Epithelial cell of prostate (primary cell): ENCODE measurements around the gene VPS29.

ENCODE experiments used
- DNase-seq: peaks from one replicate; pipeline ENCODE4 v3.0.0-alpha.2; 2011; ENCODE audit warnings: low read depth, low spot score
- H3K27ac ChIP-seq: fragments of 450-650 bp; 2 replicates; pipeline ENCODE4 v1.5.1; 2017; ENCODE audit warnings: mild to moderate bottlenecking

Gene VPS29

DNA sequence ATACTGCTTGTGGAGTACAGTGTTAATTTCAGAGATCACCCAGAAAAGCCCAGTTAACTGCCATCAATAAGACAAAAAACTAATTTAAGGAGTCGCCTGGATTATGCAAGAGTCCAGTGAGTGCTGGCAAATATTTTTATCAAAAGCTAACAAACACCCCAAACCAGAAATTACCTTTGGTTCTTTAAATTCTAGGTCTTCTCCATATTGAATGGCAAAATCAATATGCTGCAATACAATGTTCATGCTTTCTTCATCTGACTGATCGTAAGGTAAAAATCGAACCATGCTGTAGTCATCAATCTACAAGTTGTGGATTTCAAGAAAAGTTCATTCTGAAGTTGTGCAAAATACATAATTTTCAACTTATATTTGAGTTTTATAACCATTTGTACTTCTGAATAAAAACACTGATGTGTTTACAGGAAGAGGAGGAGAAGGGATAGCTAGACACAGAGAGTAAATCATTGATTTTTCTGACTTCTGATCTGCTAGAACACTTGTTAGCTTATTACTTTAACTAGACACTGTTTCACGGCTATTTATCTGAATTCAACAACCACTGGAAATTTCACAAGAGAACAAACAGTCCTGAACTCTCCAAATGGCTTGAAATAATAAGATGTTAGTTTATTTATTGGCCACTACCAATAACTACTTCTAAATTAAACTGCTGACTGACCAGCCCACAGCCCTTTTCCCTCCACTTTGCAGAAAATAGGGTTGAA is 48.2 kb downstream of the VPS29 start:
- H3K27ac ChIP-seq = no peak overlapping the region
- DNase-seq = no peak

DNA sequence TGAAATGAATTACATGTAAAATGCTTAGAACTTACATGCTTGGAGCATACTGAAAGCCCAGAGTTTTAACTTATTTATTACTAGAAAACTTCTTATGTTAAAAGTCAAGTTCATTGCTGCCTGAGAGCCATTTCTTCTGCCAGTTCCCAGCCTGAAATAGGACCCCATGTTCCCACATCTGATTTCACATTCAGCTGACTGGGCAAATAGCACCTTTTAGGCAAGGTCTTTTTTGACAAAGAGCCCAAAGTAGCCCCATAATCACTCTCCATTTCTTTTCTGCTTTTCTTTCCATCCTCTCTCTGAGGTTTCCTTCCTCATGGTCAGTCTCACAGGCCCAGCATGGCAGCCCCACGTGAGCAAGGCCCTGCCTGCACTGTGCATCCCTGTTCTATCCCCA is 50.6 kb downstream of the VPS29 start:
- no peak for DNase-seq

DNA sequence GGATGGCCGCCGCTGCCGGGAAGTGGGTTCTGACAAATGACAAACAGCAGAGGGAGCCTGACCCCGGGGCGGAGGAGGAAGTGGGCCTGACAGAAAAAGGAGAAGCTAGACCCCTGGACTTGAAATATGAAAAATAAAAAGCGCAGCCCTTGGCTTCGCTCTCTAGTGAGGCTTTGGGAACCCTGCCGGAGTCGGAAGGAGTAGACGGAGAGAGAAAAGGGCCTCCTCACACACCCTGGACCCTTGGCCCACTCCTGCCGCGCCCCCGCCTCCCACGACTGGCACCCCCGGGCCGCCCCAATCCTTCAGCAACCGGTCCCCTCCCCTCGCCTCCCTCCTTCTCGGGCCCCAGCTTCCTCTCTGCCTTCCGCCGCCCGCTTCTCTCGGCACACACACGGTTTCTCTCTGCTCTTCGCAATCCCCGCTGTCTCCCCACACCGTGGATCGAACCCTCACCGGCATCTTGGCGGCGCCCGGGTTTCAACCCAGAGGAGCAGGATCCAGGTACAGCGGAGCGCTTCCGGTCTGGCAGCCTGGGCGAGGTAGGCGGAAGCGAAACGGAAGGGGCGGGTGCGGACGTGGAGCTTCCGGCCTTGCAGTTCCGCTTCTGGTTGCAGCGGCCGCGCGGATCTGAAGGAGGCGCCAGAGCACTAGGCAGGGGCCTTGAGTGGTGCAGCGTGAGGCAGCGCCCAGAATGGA is 52.0 kb downstream of the VPS29 start, which contains the start of gene ARPC3:
Gene ARPC3 (minus strand): TSS at position 539 of the 699 bp plus-strand sequence. CDS start 77 bp downstream, at position 462.
- peak within 1 kb of the TSS; percentile 88 for H3K27ac ChIP-seq
- peak; percentile 82 for DNase-seq

More for the DNA sequence above, 50.6 kb downstream of the VPS29 start:
- no peak overlapping the region for H3K27ac ChIP-seq

DNA sequence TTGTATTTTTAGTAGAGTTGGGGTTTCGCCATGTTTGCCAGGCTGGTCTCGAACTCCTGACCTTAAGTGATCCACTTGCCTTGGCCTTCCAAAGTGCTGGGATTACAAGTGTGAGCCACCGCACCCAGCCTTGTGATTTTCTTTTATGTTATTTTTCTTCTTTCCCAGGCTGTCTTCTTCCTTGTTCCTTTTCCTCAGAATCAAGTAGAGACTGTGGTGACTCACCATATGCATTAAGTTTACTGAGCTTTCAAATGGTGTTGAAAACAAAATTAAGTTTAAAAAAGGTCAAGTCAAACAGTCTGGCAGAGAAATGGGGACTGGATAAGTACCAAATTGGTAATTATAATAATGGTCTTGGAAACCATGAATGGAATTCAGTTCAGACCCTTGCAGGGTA is 57.5 kb downstream of the VPS29 start:
- H3K27ac ChIP-seq = peak overlapping the region; percentile 14
- DNase-seq = no peak
